Left lung (tissue), 10 donors: ENCODE results near the gene PDGFC. TPM values are rescaled to one million over a fixed set of nuclear protein-coding genes. Genes with fewer than 3 reads are reported as not detected.
"Not testable (repeated sequence)": the region's sequence is repeated elsewhere in the genome, so short reads cannot be mapped to it uniquely, and the experiment has no call there.

Experiments
- ATAC-seq: fragments of 200-7000 bp; cut with Tn5 transposase; one replicate; pipeline ENCODE4 v1.9.1; 2020; ENCODE audit warnings: moderate library complexity
- DNase-seq, 4 donors: peaks; one replicate each; pipeline ENCODE4 v3.0.0-alpha.2; 2013 to 2020
- H3K27ac ChIP-seq, 2 donors: fragments of 200-600 bp; sonication (generic) in 1 of 2; one replicate each; pipeline versions ENCODE4 v1.5.0 to v1.8.0; 2020 to 2021
- H3K27me3 ChIP-seq, 2 donors: fragments of 200-600 bp; sonication (generic) in 1 of 2; one replicate each; pipeline versions ENCODE4 v1.5.0 to v1.8.0; 2020 to 2021
- H3K36me3 ChIP-seq, 2 donors: fragments of 200-600 bp; sonication (generic) in 1 of 2; one replicate each; pipeline versions ENCODE4 v1.5.0 to v1.8.0; 2020 to 2021
- H3K4me1 ChIP-seq, 2 donors: fragments of 200-600 bp; one replicate each; pipeline ENCODE4 v1.8.0; 2021
- H3K4me3 ChIP-seq, 2 donors: fragments of 200-600 bp; sonication (generic) in 1 of 2; one replicate each; pipeline versions ENCODE4 v1.5.0 to v1.8.0; 2020 to 2021; ENCODE audit warnings: mild to moderate bottlenecking in 1 of 2
- H3K9me3 ChIP-seq, 2 donors: fragments of 200-600 bp; sonication (generic) in 1 of 2; one replicate each; pipeline versions ENCODE4 v1.5.0 to v1.8.0; 2020 to 2021
- intact Hi-C, 2 donors: fragments of 100-400 bp; cut with DNase I; formaldehyde crosslinking; loops; one replicate each; pipeline versions ENCODE4 v1.11.2 to v1.14.2; 2022
- polyA plus RNA-seq, 6 donors: library from polyadenylated mRNA; unstranded; fragments of 120-200 nt; gene quantifications; one replicate each; pipeline ENCODE4 v1.2.1, GENCODE V29; 2013; ENCODE audit not compliant: insufficient read length in 6 of 6
- total RNA-seq, 2 donors: library from RNA; stranded (reverse); fragmentation: NEBNext Ultra II Directional; extraction: Animal tissue kit (Norgen Biotek cat#: 25700); gene quantifications; one replicate each; pipeline ENCODE4 v1.2.1, GENCODE V29; 2021
- TF ChIP-seq, protein P1 (sequence below), 2 donors: fragments of 200-600 bp; sonication (generic) in 1 of 2; IDR thresholded peaks; one replicate each; pipeline versions ENCODE4 v1.5.0 to v1.8.0; 2021; ENCODE audit warnings: antibody characterized with exemption in 2 of 2
- donor health status: DM: no; HTN: yes; CAD: no.
- donor health status: DM: no; HTN: no; CAD: no.

Gene PDGFC
- total and polyA plus RNA-seq, 8 donors = 22.4 to 51.6 (median 37.4) TPM

DNA sequence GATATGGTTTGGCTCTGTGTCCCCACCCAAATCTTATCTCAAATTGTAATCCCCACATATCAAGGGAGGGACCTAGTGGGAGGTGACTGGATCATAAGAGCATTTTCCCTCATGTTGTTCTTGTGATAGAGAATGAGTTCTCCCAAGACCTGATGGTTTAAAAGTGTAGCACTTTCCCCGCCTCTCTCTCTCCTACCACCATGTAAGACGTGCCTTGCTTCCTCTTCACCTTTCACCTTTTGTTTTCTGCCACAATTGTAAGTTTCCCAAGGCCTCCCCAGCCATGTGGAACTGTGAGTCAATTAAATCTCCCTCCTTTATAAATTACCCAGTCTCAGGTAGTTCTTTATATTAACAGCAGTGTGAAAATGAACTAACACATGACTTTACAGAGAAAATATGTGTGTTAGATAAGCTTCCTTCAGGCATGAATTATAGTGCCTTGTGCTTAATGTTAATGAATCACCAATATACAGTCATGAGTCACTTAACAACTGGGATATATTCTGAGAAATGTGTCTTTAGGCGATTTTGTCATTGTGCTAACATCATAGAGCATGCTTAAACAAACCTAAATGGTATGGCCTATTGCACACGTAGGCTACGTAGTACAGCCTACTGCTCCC, 37.9 kb downstream of the PDGFC start:
- DNase-seq (peak in 1 of 4 donors; percentile 10), ATAC-seq (peak; percentile 24)
- Histone ChIP-seq H3K9me3 (peaks cover 0 to 3% of the 10 kb centered on the region in 2 donors), H3K4me3 (no peak overlapping the region), H3K36me3 (no peaks in the 10 kb centered on the region), H3K4me1 (no peaks in the 10 kb centered on the region), H3K27ac (no peak overlapping the region), H3K27me3 (no peaks in the 10 kb centered on the region)
- intact Hi-C loops = no loop called here
- TF ChIP-seq, protein P1, sequence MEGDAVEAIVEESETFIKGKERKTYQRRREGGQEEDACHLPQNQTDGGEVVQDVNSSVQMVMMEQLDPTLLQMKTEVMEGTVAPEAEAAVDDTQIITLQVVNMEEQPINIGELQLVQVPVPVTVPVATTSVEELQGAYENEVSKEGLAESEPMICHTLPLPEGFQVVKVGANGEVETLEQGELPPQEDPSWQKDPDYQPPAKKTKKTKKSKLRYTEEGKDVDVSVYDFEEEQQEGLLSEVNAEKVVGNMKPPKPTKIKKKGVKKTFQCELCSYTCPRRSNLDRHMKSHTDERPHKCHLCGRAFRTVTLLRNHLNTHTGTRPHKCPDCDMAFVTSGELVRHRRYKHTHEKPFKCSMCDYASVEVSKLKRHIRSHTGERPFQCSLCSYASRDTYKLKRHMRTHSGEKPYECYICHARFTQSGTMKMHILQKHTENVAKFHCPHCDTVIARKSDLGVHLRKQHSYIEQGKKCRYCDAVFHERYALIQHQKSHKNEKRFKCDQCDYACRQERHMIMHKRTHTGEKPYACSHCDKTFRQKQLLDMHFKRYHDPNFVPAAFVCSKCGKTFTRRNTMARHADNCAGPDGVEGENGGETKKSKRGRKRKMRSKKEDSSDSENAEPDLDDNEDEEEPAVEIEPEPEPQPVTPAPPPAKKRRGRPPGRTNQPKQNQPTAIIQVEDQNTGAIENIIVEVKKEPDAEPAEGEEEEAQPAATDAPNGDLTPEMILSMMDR (IDR thresholded peaks at IDR 0.05) = no peak

DNA sequence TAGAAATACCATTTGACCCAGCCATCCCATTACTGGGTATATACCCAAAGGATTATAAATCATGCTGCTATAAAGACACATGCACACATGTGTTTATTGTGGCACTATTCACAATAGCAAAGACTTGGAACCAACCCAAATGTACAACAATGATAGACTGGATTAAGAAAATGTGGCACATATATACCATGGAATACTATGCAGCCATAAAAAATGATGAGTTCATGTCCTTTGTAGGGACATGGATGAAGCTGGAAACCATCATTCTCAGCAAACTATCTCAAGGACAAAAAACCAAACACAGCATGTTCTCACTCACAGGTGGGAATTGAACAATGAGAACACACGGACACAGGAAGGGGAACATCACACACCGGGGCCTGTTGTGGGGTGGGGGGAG, 39.2 kb downstream of the PDGFC start:
- H3K27me3 ChIP-seq, DNase-seq, intact Hi-C loops, H3K36me3 ChIP-seq, ATAC-seq, H3K4me1 ChIP-seq, H3K9me3 ChIP-seq, H3K4me3 ChIP-seq, H3K27ac ChIP-seq: not testable (repeated sequence)

DNA sequence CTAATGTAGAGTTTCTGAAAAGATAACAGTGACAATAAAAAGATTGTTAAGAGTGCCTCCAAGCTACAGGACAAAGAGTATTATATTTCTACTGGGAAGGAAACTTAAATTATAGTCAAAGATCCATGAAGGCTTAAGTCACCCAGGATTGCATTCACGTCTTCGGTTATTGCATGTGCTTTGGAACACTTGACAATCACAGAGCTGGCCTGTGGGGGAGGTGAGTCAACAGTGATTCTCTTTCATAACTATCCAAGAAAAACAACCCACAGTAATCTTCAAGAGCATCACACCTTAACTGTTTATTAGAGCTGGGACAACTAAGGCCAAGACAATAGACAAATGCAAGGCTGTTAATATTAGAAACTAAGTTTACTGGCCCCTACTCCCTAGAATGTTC, 40.3 kb downstream of the PDGFC start:
- peaks cover 0 to 14% of the 10 kb centered on the region in 2 donors for H3K9me3 ChIP-seq
- TF ChIP-seq, protein P1 (IDR thresholded peaks at IDR 0.05) = no peak
- DNase-seq (peak in 1 of 4 donors; percentile 14), ATAC-seq (peak; percentile 90)
- no peaks in the 10 kb centered on the region for H3K36me3 ChIP-seq
- no peak overlapping the region for H3K27ac ChIP-seq
- H3K4me1 ChIP-seq = no peaks in the 10 kb centered on the region
- H3K27me3 ChIP-seq = no peaks in the 10 kb centered on the region
- no peak overlapping the region for H3K4me3 ChIP-seq
- intact Hi-C loops = no loop called here

DNA sequence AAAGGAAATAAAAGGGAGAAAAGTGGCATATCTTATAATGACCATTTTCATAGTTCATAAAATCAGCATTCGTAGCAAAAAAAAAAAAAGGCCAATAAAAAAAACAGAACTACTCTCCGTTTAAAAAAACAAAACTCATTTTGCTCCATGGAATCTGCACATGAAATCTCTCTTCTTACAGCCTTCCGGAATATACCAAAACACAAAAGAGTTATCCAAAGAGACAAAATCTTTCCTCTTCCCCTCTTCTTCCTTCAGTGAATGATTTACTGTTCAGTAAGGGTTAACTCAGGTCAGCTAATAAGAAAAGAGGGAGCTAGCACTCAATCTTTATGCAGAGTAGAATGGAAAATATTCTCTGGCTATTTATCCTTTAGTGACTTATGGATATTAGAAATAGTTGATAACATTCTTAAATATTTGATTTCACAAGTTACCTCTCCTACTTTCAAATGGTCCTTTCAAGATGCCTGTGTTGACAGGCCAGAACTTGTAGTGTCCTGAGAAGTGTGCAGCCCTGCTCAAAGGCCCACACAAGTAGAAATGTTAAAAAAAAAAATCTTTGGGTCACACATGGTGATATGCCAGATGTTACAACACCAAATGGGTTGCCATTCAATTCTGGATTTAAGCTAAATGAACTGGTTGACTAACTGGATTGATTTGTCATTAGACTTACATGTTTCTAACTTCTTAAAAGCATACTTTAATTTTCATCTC, 42.1 kb downstream of the PDGFC start:
- ATAC-seq = peak; percentile 32
- intact Hi-C loops = no loop called here
- TF ChIP-seq, protein P1 (IDR thresholded peaks at IDR 0.05) = no peak

DNA sequence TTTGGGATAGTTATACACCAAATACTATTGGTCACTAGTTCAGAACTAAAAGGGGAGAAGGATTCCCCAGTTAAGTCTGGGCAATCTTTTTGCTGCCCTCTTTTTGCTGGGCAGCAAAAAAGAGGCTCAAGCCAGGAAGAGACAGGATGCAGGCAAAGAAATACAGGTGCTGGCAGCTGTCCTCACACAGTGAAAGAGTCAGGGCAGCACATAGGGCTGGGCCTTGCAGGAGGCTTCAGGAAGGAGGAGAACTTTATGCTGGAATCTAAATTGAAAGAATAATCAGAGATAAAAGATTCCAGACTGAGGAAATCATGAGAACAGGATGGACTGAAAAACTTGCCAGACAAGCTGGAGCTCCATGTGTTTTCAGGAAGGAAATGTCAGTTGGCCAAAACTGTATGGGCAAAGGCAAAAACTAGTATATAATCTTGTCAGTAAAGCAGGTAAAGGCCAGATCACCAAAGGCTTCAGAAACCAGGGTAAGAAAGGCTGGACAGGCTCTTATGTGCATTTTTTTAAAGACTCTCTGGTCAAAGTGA, 46.8 kb downstream of the PDGFC start:
- intact Hi-C loops = no loop called here
- Histone ChIP-seq H3K27ac (no peak overlapping the region), H3K4me1 (no peaks in the 10 kb centered on the region), H3K36me3 (no peaks in the 10 kb centered on the region), H3K27me3 (no peaks in the 10 kb centered on the region), H3K9me3 (peaks cover 0 to 11% of the 10 kb centered on the region in 2 donors), H3K4me3 (no peak overlapping the region)
- DNase-seq (no peak), ATAC-seq (no peak)
- TF ChIP-seq, protein P1 (IDR thresholded peaks at IDR 0.05) = no peak

More for the DNA sequence above, 42.1 kb downstream of the PDGFC start:
- Histone ChIP-seq H3K4me1 (no peaks in the 10 kb centered on the region), H3K27ac (no peak overlapping the region), H3K9me3 (peaks cover 0 to 14% of the 10 kb centered on the region in 2 donors), H3K36me3 (no peaks in the 10 kb centered on the region), H3K27me3 (no peaks in the 10 kb centered on the region), H3K4me3 (no peak overlapping the region)
- no peak for DNase-seq
